ENCODE data around the gene RAI14.
A peak's percentile ranks its signal among the peaks of the same experiment; 100 is the strongest.

RAI14 gene

GRCh38 chr5:34673463-34674125 is 17.5 kb downstream of the RAI14 start:
- peak; percentile 24 for DNase-seq (ENCODE audit: low read depth)
- no peak overlapping the region for H3K4me3 ChIP-seq (ENCODE audit: low read length)
- TF ChIP-seq CTCF (IDR thresholded peaks at IDR 0.05; ENCODE audit: insufficient read depth, low read depth, low read length, missing control alignments): no peak

- H3K4me3 ChIP-seq (ENCODE audit: low read length): no peak overlapping the region
- peak; percentile 91 for DNase-seq (ENCODE audit: low read depth)
These were observed 18.1 kb downstream of the RAI14 start for GRCh38 chr5:34674187-34674586.

GRCh38 chr5:34675857-34676256 is 19.7 kb downstream of the RAI14 start:
- no peak for DNase-seq (ENCODE audit: low read depth)
- no peak for TF ChIP-seq CTCF (IDR thresholded peaks at IDR 0.05; ENCODE audit: insufficient read depth, low read depth, low read length, missing control alignments)
- no peak overlapping the region for H3K4me3 ChIP-seq (ENCODE audit: low read length)

More at GRCh38 chr5:34674187-34674586, 18.1 kb downstream of the RAI14 start:
- TF ChIP-seq CTCF (IDR thresholded peaks at IDR 0.05; ENCODE audit: insufficient read depth, low read depth, low read length, missing control alignments): no peak

GRCh38 chr5:34676416-34676815 is 20.3 kb downstream of the RAI14 start:
- no peak for TF ChIP-seq CTCF (IDR thresholded peaks at IDR 0.05; ENCODE audit: insufficient read depth, low read depth, low read length, missing control alignments)
- H3K4me3 ChIP-seq (ENCODE audit: low read length): no peak overlapping the region
- DNase-seq (ENCODE audit: low read depth): peak; percentile 64

GRCh38 chr5:34677428-34677827 is 21.3 kb downstream of the RAI14 start:
- DNase-seq (ENCODE audit: low read depth): no peak
- no peak overlapping the region for H3K4me3 ChIP-seq (ENCODE audit: low read length)
- no peak for TF ChIP-seq CTCF (IDR thresholded peaks at IDR 0.05; ENCODE audit: insufficient read depth, low read depth, low read length, missing control alignments)

- no peak for TF ChIP-seq CTCF (IDR thresholded peaks at IDR 0.05; ENCODE audit: insufficient read depth, low read depth, low read length, missing control alignments)
- no peak overlapping the region for H3K4me3 ChIP-seq (ENCODE audit: low read length)
- DNase-seq (ENCODE audit: low read depth): no peak
These were observed 24.8 kb downstream of the RAI14 start for GRCh38 chr5:34680896-34681295.

Data from epithelial cell of esophagus (primary cell).